GM20000 (cell line): ENCODE results near the gene ZFX.

Source experiments
- DNase-seq: peaks from one replicate; pipeline ENCODE4 v3.0.0; 2012; ENCODE audit warnings: low spot score
- TF ChIP-seq, protein P1 (sequence below): IDR thresholded peaks from 2 replicates; pipeline ENCODE4 v1.5.1; 2012; ENCODE audit warnings: mild to moderate bottlenecking, control low read depth; ENCODE audit errors: extremely low read depth, missing control alignments

ZFX gene

DNA sequence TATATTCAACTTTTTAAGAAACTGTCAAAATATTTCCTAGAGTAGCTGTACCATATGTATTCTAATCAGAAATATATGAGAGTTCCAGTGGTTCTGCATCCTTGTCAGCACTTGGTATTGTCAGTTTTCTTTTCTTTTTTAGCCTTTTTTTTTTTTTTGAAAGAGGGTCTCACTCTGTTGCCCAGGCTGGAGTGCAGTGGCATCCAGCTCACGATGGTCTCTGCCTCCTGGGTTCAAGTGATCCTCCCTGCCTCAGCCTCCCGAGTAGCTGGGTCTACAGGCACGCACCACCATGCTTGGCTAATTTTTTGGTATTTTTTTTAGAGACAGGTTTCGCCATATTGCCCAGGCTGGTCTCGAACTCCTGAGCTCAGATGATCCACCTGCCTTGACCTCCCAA is 79.1 kb downstream of the ZFX start:
- DNase-seq = no peak
- TF ChIP-seq, protein P1, sequence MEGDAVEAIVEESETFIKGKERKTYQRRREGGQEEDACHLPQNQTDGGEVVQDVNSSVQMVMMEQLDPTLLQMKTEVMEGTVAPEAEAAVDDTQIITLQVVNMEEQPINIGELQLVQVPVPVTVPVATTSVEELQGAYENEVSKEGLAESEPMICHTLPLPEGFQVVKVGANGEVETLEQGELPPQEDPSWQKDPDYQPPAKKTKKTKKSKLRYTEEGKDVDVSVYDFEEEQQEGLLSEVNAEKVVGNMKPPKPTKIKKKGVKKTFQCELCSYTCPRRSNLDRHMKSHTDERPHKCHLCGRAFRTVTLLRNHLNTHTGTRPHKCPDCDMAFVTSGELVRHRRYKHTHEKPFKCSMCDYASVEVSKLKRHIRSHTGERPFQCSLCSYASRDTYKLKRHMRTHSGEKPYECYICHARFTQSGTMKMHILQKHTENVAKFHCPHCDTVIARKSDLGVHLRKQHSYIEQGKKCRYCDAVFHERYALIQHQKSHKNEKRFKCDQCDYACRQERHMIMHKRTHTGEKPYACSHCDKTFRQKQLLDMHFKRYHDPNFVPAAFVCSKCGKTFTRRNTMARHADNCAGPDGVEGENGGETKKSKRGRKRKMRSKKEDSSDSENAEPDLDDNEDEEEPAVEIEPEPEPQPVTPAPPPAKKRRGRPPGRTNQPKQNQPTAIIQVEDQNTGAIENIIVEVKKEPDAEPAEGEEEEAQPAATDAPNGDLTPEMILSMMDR = no peak

DNA sequence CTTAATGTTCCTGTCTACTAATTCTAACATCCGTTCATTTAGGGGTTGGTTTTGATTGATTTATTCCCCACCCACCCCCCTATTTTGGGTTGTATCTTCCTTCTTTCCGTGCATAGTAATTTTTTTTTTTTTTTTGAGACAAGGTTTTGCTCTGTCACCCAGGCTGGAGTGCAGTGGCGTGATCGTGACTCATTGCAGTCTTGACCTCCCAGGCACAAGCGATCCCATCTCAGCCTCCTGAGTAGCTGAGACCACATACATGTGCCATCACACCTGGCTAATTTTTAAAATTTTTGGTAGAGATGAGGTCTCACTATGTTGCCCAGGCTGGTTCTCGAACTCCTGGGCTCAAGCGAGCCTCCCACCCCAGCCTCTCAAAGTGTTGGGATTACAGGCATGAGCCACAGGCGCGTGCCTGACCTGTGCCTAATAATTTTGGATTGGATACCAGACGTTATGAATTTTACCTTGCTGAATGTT is 79.9 kb downstream of the ZFX start:
- DNase-seq = no peak
- TF ChIP-seq, protein P1 = no peak

DNA sequence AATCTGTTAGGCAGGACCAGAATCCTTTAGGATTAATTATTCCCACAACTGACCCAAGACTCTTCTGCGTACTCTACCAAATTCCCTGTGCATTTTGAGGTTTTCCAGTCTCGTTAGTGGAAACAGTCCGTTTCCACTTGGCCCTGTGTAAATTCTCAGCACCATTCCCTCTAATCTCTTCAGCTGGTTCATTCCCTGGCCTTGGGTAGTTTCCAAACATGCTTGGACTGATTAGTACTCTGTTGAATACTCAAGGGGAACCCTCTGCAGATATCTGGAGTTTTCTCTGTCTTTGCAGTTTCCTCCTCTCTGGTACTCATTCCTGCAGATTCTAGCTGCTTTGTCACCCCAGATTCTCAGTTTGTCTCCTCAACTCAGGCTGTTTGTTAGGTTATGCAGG is 80.4 kb downstream of the ZFX start:
- DNase-seq = no peak
- TF ChIP-seq, protein P1 = no peak

DNA sequence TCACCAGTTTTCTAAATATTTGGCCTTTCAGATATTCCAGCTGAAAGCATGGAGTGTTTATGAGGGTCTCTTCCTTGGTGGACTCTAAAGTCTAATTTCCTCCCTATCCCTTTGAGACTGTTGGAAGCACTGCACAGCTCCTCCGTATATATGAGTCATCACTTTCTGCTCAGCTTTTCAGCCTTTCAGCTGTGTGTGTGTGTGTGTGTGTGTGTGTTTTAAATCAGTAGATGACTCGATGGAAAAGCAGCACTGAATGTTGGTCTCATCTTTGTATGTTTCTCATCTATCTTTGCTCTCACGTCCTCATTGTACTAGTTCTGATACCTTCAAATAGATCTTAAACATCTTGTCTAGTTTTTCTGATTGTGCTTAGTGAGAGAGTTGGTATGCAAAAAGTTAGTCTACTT is 81.6 kb downstream of the ZFX start:
- TF ChIP-seq, protein P1 = no peak
- peak; percentile 3 for DNase-seq

DNA sequence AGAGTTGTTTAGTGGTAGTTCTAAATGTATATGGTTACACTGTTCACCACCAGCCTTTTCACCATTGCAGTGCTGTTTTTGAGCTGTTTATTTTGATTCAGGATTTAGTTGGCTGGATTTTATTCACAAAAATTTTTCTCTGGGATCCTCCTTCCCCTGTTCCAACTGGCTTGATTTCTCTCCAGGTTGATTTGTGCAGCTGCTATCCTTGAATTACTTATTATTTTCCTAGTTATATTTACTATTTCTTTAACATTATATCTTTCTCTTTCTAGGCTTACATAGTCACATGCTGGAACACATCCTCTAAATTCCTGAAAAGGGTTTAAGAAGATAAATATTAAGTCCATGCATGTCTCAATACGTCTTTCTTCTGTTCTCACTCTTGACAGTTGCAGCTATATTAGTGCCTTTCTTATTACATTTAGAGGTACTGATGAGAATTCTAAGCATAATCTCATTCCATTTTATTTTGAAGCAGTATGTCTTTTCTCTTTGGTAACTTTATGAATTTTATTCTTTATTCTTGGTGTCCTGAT is 82.2 kb downstream of the ZFX start:
- TF ChIP-seq, protein P1 = no peak
- no peak for DNase-seq

DNA sequence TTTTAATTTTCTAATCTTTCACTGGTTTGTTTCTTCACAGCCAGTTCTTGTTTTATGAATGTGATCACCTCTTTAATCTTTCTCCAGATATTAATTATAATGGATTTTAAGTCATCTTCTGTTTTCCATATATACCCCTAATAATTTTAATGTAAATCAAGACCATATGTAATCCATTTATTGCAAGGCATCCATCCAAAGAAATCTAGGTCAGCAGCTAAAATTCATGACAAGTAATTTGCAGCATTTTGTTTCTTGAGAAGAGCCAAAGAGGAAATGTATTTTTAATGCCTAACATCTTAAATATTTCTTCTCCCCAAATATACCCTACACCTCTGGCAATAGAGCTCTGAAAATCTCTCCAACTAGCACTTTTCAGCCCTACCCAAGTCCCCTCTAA is 83.3 kb downstream of the ZFX start:
- TF ChIP-seq, protein P1 = no peak
- no peak for DNase-seq

DNA sequence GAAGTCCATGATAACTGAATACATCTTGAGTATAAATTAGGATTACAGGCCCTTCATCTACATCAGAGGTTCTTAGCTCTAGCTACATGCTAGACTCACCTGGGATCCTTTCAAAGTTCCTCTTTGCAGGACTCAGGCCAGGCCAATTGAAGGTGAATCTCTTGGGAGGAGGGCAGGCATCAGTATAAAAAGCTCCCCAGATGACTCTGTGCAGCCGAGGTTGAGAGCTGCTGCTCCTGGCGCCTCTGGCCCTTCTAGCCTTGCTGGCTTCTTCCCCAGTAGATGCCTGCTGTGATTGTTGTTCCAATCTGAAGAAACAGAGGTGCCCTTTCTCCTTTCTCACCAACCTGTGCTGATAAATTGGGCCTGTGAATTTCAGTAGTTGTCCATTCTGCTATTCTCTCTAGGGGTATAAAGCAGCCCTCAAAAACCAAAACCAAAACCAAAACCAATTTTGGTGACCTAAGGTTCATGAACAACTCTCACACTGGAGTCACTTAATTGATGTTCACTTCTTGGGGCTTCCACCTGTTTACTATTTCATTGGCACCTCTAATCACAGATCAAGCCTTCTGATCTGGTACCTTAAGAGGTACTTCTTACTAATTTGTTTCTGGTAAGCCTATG is 85.7 kb downstream of the ZFX start:
- DNase-seq = peak; percentile 6

More for the DNA sequence above, 85.7 kb downstream of the ZFX start:
- TF ChIP-seq, protein P1 = no peak
